Kidney (tissue), 14 donors: ENCODE measurements around the gene DNM2. TPM values are rescaled to one million over a fixed set of nuclear protein-coding genes. Genes with fewer than 3 reads are reported as not detected.
A peak's percentile ranks its signal among the peaks of the same experiment; 100 is the strongest.

Experiments used
- DNase-seq, 5 donors: peaks; one replicate each; pipeline ENCODE4 v3.0.0-alpha.2; 2013 to 2020
- FAIRE-seq: peaks from 2 replicates; lab custom pipeline; 2012; peaks lifted over from hg19 to GRCh38; lab: Jason Lieb, UNC
- H3K27ac ChIP-seq, 2 donors: one replicate each; pipeline ENCODE4 v1.7.0; 2013; ENCODE audit warnings: low read depth in 2 of 2, low read length in 2 of 2, inconsistent platforms in 1 of 2
- H3K27me3 ChIP-seq: one replicate; pipeline ENCODE4 v1.7.1; 2013; ENCODE audit warnings: low read length, inconsistent platforms; ENCODE audit not compliant: control insufficient read depth, insufficient read depth
- H3K36me3 ChIP-seq, 3 donors: one replicate each; pipeline versions ENCODE4 v1.7.0 to v1.7.1; 2013; ENCODE audit warnings: low read length in 3 of 3, control low read depth in 1 of 3, inconsistent platforms in 1 of 3; ENCODE audit not compliant: insufficient read depth in 3 of 3, control insufficient read depth in 2 of 3
- H3K4me1 ChIP-seq, 3 donors: one replicate each; pipeline versions ENCODE4 v1.7.0 to v1.7.1; 2013; ENCODE audit warnings: low read length in 3 of 3, inconsistent platforms in 1 of 3, low read depth in 1 of 3; ENCODE audit not compliant: control insufficient read depth in 2 of 3, insufficient read depth in 2 of 3
- H3K4me3 ChIP-seq, 3 donors: one replicate each; pipeline versions ENCODE4 v1.7.0 to v1.8.1; 2013; ENCODE audit warnings: low read length in 3 of 3, control low read depth in 1 of 3, inconsistent platforms in 1 of 3
- H3K9ac ChIP-seq, 3 donors: one replicate each; pipeline versions ENCODE4 v1.7.0 to v1.7.1; 2013; ENCODE audit warnings: low read length in 3 of 3, control low read depth in 1 of 3, inconsistent platforms in 1 of 3
- H3K9me3 ChIP-seq, 3 donors: one replicate each; pipeline versions ENCODE4 v1.7.0 to v1.7.1; 2013; ENCODE audit warnings: low read length in 3 of 3, control low read depth in 1 of 3, inconsistent platforms in 1 of 3; ENCODE audit not compliant: control insufficient read depth in 2 of 3, insufficient read depth in 1 of 3
- intact Hi-C: fragments of 100-400 bp; cut with DNase I; formaldehyde crosslinking; loops from one replicate; pipeline ENCODE4 v1.11.1; 2022
- polyA plus RNA-seq: library from polyadenylated mRNA; stranded (reverse); fragments of 350-450 nt; fragmentation: Illumina TruSeq; extraction: RNeasy Lipid Tissue Mini Kit (QIAGEN cat#74804); gene quantifications from one replicate; pipeline ENCODE4 v1.2.3, GENCODE V29; 2014; ENCODE audit warnings: low read depth, low replicate concordance; ENCODE audit not compliant: insufficient read depth
- total RNA-seq: library from RNA; stranded (reverse); fragmentation: NEBNext Ultra II Directional; extraction: Animal tissue kit (Norgen Biotek cat#: 25700); gene quantifications from one replicate; pipeline ENCODE4 v1.2.1, GENCODE V29; 2021
- TF ChIP-seq, protein P1 (sequence below): IDR thresholded peaks from 3 replicates; pipeline ENCODE4 v1.5.1; 2012; ENCODE audit warnings: mild to moderate bottlenecking, moderate library complexity, borderline replicate concordance; ENCODE audit not compliant: insufficient read depth; ENCODE audit errors: extremely low read depth
- donor health status: control.
- donor health status: control.
- donor health status: control.
- donor health status: control.
- donor health status: control.
- donor health status: DM: yes; HTN: yes; CAD: no.
- donor health status: Normal renal cell carcinoma (clear cell type).

DNM2 gene
- total and polyA plus RNA-seq, 2 donors from 2014 or later = 79.0 to 226 TPM

DNA sequence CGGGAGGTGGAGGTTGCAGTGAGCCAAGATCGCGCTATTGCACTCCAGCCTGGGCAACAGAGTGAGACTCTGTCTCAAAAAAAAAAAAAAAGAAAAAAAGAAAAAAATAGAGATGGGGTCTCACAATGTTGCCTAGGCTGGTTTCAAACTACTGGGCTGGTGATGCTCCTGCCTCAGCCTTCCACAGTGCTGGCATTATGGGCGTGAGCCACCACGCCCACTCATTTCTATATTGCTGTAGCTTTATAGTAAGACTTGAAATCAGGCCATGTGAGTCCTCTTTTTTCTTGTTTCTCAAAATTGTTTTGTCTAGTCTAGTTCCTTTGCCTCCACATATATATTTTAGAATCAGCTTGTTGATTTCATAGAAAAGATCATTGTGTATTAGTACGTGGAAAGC is 18.3 kb downstream of the DNM2 start:
- Histone ChIP-seq H3K27ac (no peak overlapping the region), H3K4me1 (peaks cover 0 to 8% (median 4%) of the 10 kb centered on the region in 3 donors), H3K9ac (no peak overlapping the region), H3K9me3 (no peaks in the 10 kb centered on the region), H3K36me3 (peaks cover 0 to 4% (median 0%) of the 10 kb centered on the region in 3 donors), H3K4me3 (no peak overlapping the region), H3K27me3 (no peaks in the 10 kb centered on the region)
- intact Hi-C loops = no loop called here
- TF ChIP-seq, protein P1, sequence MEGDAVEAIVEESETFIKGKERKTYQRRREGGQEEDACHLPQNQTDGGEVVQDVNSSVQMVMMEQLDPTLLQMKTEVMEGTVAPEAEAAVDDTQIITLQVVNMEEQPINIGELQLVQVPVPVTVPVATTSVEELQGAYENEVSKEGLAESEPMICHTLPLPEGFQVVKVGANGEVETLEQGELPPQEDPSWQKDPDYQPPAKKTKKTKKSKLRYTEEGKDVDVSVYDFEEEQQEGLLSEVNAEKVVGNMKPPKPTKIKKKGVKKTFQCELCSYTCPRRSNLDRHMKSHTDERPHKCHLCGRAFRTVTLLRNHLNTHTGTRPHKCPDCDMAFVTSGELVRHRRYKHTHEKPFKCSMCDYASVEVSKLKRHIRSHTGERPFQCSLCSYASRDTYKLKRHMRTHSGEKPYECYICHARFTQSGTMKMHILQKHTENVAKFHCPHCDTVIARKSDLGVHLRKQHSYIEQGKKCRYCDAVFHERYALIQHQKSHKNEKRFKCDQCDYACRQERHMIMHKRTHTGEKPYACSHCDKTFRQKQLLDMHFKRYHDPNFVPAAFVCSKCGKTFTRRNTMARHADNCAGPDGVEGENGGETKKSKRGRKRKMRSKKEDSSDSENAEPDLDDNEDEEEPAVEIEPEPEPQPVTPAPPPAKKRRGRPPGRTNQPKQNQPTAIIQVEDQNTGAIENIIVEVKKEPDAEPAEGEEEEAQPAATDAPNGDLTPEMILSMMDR = no peak
- DNase-seq (no peak), FAIRE-seq (no peak)

DNA sequence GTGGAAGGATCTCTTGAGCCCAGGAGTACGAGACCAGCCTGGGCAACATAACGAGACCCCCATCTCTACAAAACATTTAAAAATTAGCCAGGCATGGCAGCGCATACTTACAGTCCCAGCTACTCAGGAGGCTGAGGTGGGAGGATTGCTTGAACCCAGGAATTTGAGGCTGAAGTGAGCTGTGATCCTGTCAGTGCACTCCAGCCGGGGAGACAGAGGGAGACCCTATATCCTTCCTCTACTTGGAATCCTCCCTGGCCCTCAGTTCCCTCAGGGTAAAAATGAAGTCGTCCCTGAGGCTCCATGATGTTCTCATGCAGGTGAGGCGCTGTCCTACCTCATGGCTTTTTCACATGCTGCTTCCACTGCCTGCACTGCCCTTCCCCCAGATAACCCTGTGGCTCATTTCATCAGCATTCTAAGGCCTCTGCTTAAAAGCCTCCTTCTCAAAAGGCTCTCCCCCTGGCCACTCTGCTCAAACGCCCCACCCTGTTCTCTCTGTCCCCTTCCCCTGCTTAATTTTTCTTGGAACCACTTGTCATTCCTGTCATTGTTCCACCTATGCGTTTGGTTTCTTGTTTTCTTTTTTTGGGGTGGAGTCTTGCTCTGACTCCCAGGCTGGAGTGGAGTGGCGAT is 19.2 kb downstream of the DNM2 start:
- FAIRE-seq (no peak), DNase-seq (no peak)
- Histone ChIP-seq H3K27ac (peak overlapping the region in 1 of 2 donors; percentile 37), H3K27me3 (no peaks in the 10 kb centered on the region), H3K36me3 (peaks cover 0 to 4% (median 0%) of the 10 kb centered on the region in 3 donors), H3K9me3 (no peaks in the 10 kb centered on the region), H3K4me1 (peaks cover 0 to 10% (median 6%) of the 10 kb centered on the region in 3 donors), H3K9ac (peak overlapping the region in 1 of 3 donors; percentile 19), H3K4me3 (no peak overlapping the region)
- intact Hi-C loops = no loop called here
- TF ChIP-seq, protein P1 = no peak

DNA sequence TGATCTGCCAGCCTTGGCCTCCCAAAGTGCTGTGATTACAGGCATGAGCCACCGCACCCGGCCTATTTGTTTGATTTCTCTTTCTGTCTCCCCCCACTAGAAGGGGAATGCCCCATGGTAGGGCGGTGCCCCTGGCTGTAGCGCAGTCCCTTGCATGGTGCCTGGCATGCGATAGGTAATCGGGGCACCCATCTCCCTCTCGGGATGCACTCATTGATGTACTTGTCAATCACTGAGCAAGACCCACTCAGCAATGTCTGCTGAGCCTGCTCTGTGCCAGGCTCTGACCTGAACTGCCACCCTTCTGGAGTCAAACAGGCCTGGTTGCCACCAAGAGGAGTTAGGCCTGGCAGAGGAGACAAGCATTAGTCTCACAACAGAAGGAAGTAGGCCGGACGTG is 19.8 kb downstream of the DNM2 start:
- intact Hi-C loops = no loop called here
- peaks cover 0 to 4% (median 0%) of the 10 kb centered on the region in 3 donors for H3K36me3 ChIP-seq

More for the DNA sequence above, 19.8 kb downstream of the DNM2 start:
- H3K9ac ChIP-seq = no peak overlapping the region
- no peaks in the 10 kb centered on the region for H3K9me3 ChIP-seq
- peaks cover 0 to 16% (median 11%) of the 10 kb centered on the region in 3 donors for H3K4me1 ChIP-seq
- TF ChIP-seq, protein P1 = no peak
- H3K27me3 ChIP-seq = no peaks in the 10 kb centered on the region
- DNase-seq (no peak), FAIRE-seq (no peak)
- H3K4me3 ChIP-seq = no peak overlapping the region
- H3K27ac ChIP-seq = no peak overlapping the region
